CD4-positive, alpha-beta T cell treated with Interferon alpha-2 for 1 hour (primary cell): Measurements from ENCODE around the gene LRIG2.
"Not testable (repeated sequence)": the region's sequence is repeated elsewhere in the genome, so short reads cannot be mapped to it uniquely, and the experiment has no call there.

Experiments
- DNase-seq, 2 donors: peaks; one replicate each; pipeline ENCODE4 v3.0.0-alpha.2; 2020 to 2022

The LRIG2 gene

DNA sequence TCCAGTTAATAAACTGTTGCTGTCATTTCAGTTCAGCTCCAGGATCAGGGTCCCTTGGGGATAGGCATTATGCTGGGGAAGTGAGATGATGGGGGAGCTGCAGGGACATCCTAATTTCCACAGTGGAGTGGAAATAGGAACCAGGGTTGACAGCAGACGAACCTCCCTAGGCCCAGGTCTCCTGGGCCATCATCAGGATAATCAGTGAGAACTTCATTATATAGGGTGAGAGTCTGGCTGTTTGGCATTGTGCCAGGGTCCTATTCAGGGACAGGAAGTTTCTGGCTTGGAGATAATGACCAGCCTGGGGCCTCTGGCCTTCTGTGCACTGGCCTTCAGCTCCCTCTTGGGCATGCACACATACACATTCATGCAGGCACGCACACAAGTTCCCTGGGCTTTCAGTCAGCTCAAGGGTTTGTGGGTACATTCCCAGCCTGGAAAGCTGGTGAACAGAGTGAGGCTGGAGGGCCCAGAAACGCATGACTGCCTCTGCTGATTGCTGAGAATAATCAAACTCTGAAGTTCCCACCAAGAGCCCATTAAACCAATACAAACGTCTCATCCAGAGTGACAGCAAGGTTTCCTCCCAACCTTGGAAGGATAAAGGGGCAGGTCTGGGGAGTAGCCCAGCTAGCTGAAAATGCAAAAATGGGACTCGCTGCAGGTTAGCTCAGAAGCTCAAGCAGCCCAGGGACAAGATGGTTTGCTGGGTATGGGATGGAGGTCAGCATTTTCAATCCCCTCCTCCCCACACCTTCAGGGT, 13.9 kb upstream of the LRIG2 start:
- DNase-seq = no peak

DNA sequence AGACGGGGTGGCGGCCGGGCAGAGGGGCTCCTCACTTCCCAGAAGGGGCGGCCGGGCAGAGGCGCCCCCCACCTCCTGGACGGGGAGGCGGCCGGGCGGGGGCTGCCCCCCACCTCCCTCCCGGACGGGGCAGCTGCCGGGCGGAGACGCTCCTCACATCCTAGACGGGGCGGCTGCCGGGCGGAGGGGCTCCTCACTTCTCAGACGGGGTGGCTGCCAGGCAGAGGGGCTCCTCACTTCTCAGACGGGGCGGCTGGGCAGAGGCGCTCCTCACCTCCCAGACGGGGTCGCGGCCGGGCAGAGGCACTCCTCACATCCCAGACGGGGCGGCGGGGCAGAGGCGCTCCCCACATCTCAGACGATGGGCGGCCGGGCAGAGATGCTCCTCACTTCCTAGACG, 9.5 kb upstream of the LRIG2 start:
- DNase-seq = not testable (repeated sequence)

DNA sequence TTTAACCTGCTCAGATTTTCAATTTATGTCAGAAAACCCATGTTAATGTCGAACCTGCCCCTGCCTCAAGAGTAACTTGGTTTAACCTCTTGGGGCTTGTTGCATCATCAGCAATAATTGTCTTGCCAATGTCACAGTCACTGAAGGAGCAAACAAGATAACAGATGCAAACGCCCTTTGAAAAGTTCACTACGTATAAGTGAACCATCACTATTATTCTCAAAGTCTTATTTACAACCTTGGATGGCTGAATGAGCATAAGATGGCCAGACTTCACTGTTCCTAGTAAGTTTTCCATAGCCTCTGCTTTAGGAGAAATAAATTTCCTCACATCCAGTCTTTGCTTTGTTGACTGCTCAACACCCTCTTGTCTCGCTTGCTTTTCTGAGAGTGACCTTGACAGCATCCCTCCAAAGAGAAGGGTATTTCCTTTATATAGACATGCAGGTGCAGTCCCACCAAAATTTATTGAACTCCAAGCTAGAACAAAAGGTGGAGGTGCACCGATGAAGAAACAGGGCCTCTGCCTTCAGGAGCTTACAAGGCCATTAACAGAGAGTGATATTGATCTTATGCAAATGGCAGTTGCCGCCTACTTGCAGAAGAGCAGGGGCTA, 749 bp upstream of the LRIG2 start:
- DNase-seq = no peak

DNA sequence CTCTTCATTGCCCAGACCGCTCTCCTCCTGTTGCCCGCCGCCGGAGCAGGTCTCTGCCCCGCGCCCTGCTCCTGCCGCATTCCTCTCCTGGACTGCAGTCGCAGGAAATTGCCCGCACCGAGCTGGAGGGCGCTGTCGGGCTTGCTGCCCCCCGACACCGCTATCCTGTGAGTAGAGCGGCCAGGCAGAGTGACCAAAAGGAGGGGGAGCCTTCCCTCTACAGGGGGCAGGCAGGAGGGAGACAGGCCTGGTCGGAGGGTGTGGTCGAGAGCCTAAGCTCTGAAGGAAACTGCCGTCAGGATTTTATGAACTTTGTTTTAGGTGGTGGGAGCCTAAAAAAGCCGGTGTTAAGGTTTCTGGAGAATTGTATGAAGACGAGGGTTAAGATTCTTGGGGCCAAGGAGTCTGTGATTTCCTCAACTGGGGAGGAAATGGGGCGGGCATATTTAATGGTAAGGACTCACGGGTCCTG, 517 bp downstream of the LRIG2 start:
- no peak for DNase-seq

DNA sequence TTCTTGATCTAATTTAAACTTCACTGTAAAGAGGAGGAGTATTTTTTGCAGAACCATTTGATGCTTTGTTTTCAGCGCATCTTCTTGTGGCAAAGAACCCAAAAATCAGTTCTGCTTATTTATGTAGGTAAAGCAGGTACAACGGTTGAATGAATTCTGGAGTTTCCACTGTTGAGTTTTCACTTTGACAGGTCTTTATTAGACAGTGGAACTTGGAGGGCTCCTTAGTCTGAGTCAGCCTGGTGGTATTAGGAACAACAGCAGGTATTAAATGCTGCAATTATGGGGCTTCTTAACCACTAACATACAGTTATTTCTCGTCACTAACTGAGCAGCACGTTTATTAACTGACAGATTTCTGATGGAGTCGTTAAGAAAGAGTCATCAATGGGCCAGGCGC, 1.2 kb downstream of the LRIG2 start:
- DNase-seq = no peak

DNA sequence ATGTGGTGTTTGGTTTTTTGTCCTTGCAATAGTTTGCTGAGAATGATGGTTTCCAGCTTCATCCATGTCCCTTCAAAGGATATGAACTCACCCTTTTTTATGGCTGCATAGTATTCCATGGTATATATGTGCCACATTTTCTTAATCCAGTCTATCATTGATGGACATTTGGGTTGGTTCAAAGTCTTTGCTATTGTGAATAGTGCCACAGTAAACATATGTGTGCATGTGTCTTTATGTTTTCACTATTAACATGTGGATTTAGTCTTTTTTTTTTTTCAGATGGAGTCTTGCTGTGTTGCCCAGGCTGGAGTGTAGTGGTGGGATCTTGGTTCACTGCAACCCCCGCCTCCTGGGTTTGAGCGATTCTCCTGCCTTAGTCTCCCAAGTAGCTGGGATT, 5.0 kb downstream of the LRIG2 start:
- not testable (repeated sequence) for DNase-seq

DNA sequence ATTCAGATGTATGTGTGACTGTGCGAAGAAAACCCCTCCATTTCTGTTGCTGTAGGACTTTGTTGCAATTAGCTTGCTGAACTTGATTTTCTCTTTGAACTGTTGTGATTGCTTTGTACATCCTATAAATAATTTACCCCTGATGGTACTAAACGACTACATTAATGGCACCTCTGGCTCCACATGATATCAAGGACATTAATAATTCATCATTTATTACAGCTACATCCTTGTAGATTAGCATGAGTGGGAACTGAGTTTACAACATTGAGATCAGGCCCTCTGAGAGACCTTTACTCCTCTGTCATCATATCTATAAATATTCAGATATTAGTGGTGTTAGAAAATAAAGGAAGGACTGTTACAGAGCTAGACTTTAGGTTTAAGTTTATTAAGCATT, 13.5 kb downstream of the LRIG2 start:
- DNase-seq = no peak

DNA sequence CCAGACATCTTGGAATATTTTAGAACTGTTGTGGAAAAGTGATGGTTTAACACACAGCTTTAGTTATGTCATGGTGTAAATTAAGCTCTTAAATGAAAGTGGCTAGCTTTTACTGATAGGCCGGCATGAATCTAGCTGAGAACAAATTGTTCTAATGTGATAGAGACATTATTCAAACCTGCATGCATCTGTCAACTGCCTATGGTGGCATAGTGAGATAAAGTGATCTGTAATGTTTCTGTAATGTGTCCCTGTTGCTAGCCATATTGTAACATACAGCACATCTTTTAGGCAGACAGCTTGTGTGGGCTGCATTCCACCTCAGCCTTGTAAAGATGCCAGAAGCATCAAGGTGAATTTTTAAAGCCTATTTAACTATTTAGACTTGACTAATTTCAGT, 16.0 kb downstream of the LRIG2 start:
- no peak for DNase-seq

DNA sequence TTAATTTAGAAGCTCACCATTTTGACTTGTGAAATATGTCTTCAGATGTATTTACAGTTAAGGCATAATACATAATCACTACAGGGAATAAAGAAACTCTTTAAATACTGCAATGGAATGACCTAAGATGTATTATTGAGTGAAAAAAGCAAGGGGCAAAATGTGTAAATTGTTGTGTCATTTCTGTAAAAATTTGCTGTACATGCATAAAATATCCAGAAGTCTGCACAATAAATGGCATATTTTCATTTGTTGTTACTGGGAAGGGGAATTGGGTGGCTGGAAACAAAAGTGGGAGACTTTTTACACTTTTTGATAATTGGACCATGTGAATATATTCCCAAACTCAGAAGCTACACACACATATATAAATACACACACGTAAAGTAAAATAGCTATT, 17.1 kb downstream of the LRIG2 start:
- DNase-seq = no peak

DNA sequence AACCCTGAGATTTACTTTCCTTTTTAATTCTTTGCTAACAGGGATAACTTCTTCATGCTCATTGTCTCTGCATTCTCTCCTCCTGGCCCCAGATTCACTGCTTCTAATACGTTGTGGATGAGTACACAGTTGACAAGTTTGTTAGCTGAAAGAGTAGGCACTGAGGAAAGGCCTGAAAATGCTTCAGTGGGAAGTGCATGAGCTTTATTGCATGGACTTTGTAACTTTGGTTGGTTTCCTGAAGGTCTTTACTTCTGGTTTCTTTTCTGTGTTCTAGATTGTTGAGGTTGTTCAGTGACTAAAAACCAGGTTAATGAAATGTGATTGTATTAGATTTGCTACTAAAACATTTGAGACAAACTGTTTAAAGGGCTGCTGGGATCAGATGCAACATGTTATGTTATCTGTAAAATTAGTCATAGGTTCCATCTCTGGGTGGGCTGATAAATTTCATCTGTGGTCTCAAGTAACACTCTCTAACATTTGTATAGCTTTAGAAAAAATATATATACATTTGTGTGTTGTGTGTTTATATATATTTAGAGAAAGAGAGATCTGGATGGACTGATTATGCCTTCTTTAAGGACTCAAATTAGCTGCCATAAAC, 19.1 kb downstream of the LRIG2 start:
- DNase-seq = no peak

DNA sequence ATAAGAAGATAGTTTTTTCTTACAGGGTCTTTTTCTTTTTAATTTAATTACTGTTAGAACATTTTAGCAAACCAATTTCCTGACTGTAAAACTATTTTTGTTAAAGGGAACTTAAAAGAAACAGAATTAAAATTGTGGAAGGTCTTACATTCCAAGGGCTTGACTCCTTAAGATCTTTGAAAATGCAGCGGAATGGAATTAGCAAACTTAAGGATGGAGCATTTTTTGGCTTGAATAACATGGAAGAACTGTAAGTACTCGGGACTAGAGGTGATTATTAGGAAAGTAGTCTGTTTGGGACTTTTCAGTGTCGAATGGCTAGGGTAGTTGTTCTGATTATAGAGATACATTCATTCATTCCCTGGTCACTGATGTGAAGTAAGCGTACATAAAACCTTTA, 21.5 kb downstream of the LRIG2 start:
- DNase-seq = no peak

DNA sequence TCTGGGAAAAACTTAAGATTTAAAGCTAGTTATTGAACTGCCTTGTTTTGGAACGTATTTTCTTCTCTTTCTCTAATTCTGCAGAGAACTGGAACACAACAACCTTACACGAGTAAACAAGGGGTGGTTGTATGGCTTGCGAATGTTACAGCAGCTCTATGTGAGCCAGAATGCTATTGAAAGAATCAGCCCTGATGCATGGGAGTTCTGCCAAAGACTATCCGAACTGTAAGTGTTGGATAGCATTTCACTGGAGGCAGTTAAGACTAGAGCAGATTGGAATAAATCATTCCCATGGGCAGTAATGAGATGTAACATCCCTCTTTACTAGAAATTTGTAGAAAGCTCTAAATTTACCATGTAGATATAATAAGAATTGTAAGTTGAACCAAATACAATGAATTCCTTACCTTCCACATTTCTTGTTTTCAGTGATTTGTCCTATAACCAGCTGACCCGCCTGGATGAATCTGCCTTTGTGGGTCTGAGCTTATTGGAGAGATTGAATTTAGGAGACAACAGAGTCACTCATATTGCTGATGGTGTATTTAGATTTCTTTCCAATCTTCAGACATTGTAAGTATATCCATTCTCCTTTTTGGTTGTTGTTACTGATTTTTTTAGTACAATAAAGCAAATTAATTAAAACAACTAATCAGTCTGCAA, 22.9 kb downstream of the LRIG2 start:
- no peak for DNase-seq

DNA sequence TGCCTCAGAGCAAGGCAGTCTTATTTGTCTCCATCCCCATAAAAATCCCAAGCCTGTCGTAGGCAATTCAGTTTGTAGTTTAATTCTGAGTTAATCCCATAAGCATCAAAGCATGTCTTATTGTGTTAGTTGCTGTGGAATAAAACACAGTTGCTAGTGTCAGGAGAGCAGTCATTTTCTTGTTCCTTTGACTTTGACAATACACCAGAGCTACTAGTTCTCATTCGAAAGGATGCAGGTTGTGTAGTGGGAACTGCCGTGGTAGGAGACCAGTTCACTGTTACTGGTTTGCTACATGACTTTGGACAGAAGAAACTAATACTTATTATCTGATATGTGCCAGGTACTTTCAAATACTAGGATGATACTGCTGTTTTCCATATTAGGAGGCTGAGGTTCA, 23.5 kb downstream of the LRIG2 start:
- no peak for DNase-seq

DNA sequence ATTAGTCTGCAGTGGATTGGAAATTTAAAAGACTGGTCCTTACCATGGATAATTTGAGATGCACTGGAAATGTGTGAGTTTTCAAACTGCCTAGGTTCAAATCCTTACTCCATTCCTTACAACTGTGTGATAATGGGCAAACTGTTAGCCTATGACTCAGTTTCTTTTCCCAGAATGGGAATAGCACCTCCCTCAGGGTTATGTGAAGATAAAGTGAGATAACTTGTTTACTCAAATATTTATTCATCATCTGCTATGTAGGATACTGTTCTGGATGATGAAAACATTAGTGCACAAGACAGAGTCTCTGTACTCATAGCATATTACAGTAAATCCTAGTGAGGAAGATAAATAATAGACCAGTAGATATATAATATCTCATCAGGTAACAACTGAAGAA, 28.6 kb downstream of the LRIG2 start:
- DNase-seq = no peak

DNA sequence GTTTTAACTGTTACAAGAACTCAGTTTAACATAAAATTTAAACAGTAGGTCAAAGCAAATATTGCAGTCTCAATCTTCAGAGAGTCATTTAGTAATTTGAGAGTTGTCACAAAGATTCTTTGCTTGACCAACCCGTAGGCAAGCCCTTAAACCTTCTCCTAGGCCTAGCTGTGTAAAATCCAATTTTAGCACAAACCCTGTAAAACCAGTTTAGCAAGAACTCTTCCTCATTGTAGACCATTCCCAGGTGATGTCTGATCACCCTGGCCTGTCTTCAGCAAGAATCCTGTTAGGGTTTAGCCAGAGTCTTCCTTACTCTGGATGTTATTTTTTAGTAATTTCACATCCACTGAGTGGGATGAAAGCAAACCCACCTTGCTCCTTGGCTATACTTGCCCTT, 30.1 kb downstream of the LRIG2 start:
- DNase-seq = no peak

DNA sequence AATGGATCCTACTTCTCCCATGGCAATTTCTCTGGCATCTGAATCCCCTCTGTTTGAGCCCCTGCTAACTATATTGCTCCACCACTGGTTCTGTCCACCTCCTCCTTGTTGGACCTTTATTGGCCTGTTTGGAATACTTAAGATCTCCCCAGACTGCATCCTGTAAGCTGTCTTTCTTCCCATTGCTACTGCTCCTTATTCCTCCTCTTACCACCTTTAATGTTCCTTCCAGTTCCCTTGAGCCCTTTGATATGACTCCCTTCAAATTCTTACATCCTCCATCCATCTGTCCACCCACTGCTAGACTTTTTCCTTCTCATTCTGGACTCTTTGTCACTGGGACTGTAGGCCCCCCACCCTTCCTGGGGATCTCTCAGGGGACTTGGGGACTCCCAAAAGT, 31.0 kb downstream of the LRIG2 start:
- DNase-seq = no peak

DNA sequence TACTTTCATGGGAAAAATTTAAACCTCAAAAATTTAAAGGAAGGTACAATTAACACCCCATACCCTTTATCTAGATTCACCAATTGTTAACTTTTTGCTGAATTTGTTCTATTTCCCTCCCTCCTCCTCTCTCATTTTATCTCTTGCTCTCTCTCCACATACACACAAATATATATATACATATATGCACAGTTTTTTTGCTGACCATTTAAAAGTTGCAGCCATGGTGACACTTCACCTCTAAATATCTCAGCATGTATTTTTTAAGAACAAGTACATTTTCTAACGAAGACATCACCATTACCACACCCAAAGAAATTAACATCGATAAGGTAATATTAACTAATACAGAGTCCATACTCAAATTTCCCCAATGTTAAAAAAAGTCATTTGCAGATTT, 33.9 kb downstream of the LRIG2 start:
- no peak for DNase-seq

DNA sequence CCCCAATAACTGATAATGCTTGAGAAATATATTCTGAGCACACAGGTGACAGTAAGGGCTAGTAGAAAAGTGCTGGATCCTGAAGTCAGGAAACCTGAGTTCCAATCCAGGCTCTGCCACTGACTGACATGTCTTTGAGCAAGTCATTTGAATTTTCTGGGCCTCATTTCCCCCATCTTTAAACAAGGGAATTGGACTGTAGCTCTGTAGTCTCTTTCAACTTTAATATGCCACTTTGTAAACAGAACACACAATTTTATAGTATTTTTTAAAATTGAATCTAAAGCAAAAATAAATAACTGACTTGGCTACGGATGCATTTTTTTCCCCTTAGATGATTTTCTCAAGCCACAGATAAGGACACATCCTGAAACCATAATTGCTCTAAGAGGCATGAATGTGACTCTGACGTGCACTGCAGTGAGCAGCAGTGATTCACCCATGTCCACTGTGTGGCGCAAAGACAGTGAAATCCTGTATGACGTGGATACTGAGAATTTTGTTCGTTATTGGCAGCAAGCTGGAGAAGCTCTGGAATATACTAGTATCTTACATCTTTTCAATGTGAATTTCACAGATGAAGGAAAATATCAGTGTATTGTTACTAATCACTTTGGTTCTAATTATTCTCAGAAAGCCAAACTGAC, 37.0 kb downstream of the LRIG2 start:
- no peak for DNase-seq

DNA sequence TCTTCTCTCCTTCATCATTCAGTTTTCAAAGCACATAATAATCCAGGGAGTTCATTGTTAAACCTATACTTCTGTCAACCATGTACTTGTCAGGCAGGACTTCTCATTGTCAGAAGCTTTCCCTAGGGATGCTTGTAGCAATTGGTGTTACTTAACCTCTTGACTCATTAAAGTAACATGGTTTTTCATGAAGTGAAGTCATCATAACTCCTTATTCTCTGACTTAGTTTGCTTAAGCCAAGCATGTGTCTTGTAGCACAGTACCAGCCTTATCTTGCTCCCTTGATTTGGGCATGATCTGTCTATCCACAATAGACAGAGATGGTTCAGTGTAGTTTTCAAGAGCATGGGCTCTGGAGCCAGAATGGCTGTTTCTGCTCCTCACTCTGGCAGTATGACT, 45.3 kb downstream of the LRIG2 start:
- no peak for DNase-seq

DNA sequence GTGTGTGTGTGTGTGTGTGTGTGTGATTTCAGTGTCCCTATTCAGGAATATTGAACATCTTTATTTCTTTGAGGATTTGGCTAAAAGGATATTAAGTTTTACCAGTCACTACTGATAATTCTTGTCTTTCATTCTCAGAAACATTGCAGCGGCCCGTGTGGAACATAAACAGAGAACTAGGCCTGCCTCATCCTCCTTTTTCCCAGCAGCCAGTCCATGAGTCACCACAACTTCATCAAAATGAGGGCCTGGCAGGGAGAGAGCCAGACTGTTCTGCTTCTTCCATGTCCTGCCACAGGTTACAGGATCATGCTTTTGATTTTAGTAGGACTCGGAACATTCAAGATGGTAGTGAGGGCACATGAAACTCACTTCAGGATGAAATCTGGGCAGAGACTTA, 50.7 kb downstream of the LRIG2 start:
- no peak for DNase-seq

DNA sequence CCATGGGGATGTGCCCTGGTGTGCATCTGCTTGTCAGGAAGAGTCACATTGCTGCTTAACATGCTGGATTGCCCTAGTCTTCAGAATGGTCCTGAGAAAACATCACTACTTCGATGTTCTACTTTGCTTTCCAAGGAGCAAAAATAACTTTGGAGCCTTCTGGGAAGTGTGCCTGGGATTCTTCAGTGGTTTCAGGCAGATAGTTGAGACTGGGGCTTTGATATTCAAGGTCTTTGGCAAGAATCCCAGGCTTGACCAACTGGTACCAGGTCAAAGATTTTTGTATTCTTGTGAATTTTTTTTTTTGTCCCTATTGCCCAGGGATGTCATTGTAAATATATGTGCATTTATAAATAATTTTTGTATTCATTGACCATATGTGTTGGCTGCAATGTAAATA, 51.4 kb downstream of the LRIG2 start:
- no peak for DNase-seq

DNA sequence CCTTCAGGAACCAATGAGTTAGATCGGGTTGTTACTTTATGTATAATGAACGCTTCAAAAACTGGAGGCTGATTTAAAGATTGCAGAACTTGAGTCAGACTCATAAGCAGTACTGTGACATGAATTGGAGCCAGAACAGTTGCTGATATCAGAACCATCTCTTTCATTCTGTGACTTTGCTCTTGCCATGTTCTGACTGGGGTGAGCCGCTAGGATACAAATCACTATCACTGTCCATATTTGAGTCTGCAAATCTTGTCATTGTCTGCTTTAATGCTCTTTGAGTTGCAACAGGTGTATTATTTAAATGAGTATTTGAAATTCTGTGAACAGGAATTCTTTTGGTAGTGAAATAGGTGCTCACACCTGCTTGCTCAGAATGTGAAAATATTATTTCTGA, 52.5 kb downstream of the LRIG2 start:
- no peak for DNase-seq

DNA sequence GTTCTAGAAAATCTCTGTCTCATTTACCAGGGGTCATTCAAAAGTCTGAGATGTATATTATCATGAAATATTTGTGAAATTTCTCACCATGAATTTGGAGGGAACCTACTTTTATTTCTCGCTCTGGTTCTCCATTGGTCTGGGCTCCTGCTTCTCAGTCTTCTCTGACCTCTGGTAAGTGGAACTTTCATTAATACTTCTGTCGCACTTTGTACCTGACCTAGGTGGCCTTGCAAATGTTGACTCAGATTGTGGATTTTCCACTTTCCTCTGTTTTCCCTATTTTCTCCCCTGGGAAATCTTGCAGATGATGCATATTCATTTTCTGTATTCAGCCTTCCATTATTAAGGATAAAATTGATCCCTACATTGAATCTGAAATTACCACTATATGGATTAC, 53.2 kb downstream of the LRIG2 start:
- no peak for DNase-seq
